HCT116 (cell line): ENCODE results near the gene SPACA9. TPM values are rescaled to one million over a fixed set of nuclear protein-coding genes. Genes with fewer than 3 reads are reported as not detected.

ENCODE experiments used
- ATAC-seq: fragments of 200-7000 bp; cut with Tn5 transposase; 2 replicates; pipeline ENCODE4 v1.9.1; 2020; ENCODE audit warnings: mild to moderate bottlenecking, moderate library complexity
- BruUV-seq: library from RNA; stranded (reverse); fragments of 400-500 nt; replicated peaks from 2 replicates; lab custom pipeline; 2021; lab: Mats Ljungman, UMichigan
- CTCF ChIA-PET: fragments of 300-600 bp; sonication (Branson Sonifier 250); formaldehyde crosslinking; loops from one replicate; lab custom pipeline; 2021; ENCODE audit warnings: antibody characterized with exemption; lab: Charles Lee
- POLR2A ChIA-PET: fragments of 300-600, 350-600 bp; sonication (Branson Sonifier 250); formaldehyde crosslinking; loops from one replicate; lab custom pipeline; 2021; ENCODE audit warnings: antibody characterized with exemption; lab: Charles Lee
- RAD21 ChIA-PET, 2 experiments: fragments of 300-600 bp; sonication (Branson Sonifier 250); formaldehyde crosslinking; loops; one replicate each; lab custom pipeline; 2023; ENCODE audit warnings: low total read pairs in 2 of 2; ENCODE audit not compliant: uncharacterized antibody in 2 of 2, unreplicated experiment in 2 of 2, low non-redundant PET in 1 of 2; lab: Charles Lee
- DNase-seq: peaks from one replicate; pipeline ENCODE4 v3.0.0-alpha.2; 2010; ENCODE audit warnings: low read depth, low spot score
- H2AFZ ChIP-seq: fragments of 200-600 bp; shearing (Covaris generic), sonication (generic); 2 replicates; pipeline ENCODE4 v1.6.1; 2017; ENCODE audit warnings: low read depth, mixed run types, mixed read lengths, antibody characterized with exemption, low read length; ENCODE audit not compliant: poor library complexity, severe bottlenecking
- H3K27ac ChIP-seq: 2 replicates; pipeline ENCODE4 v1.5.1; 2012; ENCODE audit warnings: low read depth, low read length
- H3K27me3 ChIP-seq: fragments of 200-600 bp; sonication (generic); 2 replicates; pipeline ENCODE4 v1.6.1; 2016; ENCODE audit warnings: mixed run types, low read length, mixed read lengths; ENCODE audit not compliant: insufficient read depth
- H3K36me3 ChIP-seq, 2 experiments: fragments of 200-500 bp in 1 of 2; fragments of 200-600 bp in 1 of 2; sonication (Bioruptor generic) in 1 of 2; sonication (generic) in 1 of 2; 2 replicates each; pipeline versions ENCODE4 v1.5.1 to v1.6.1; 2014 to 2016; ENCODE audit warnings: low read length in 2 of 2, inconsistent platforms in 1 of 2, mixed read lengths in 1 of 2, mixed run types in 1 of 2; ENCODE audit not compliant: insufficient read depth in 2 of 2, control insufficient read depth in 1 of 2
- H3K4me1 ChIP-seq, 2 experiments: fragments of 200-600 bp in 1 of 2; sonication (generic) in 1 of 2; 2 replicates each; pipeline versions ENCODE4 v1.5.1 to v1.6.1; 2012 to 2017; ENCODE audit warnings: low read length in 2 of 2, inconsistent platforms in 1 of 2, mild to moderate bottlenecking in 1 of 2, mixed read lengths in 1 of 2, mixed run types in 1 of 2, moderate library complexity in 1 of 2; ENCODE audit not compliant: insufficient read depth in 2 of 2, control insufficient read depth in 1 of 2
- H3K4me2 ChIP-seq: fragments of 200-600 bp; sonication (generic); 2 replicates; pipeline ENCODE4 v1.6.1; 2017; ENCODE audit warnings: mixed run types, low read length, mixed read lengths
- H3K4me3 ChIP-seq, 2 experiments: fragments of 200-600 bp in 1 of 2; sonication (generic) in 1 of 2; replicated peaks in 1 of 2; 2 replicates each; pipeline ENCODE4 v1.5.1; 2011 to 2016; ENCODE audit warnings: low read length in 2 of 2, control low read depth in 1 of 2, low read depth in 1 of 2, mild to moderate bottlenecking in 1 of 2, mixed read lengths in 1 of 2, mixed run types in 1 of 2
- H3K79me2 ChIP-seq: fragments of 200-600 bp; sonication (generic); 2 replicates; pipeline ENCODE4 v1.6.1; 2017; ENCODE audit warnings: mild to moderate bottlenecking, mixed run types, low read length, moderate library complexity, mixed read lengths; ENCODE audit not compliant: insufficient read depth
- H3K9ac ChIP-seq: fragments of 200-600 bp; sonication (generic); 2 replicates; pipeline ENCODE4 v1.6.1; 2016; ENCODE audit warnings: low read length, mixed read lengths
- H3K9me2 ChIP-seq: fragments of 200-600 bp; sonication (generic), shearing (Covaris generic); 2 replicates; pipeline ENCODE4 v1.6.1; 2017; ENCODE audit warnings: mixed run types, mild to moderate bottlenecking, moderate library complexity; ENCODE audit not compliant: insufficient read depth
- H3K9me3 ChIP-seq, 2 experiments: fragments of 200-500 bp in 1 of 2; fragments of 200-600 bp in 1 of 2; sonication (Bioruptor generic) in 1 of 2; sonication (generic) in 1 of 2; 2 replicates each; pipeline ENCODE4 v1.6.1; 2014 to 2017; ENCODE audit warnings: low read length in 2 of 2, mixed read lengths in 2 of 2, inconsistent platforms in 1 of 2, low read depth in 1 of 2, mild to moderate bottlenecking in 1 of 2, mixed run types in 1 of 2, moderate library complexity in 1 of 2; ENCODE audit not compliant: control insufficient read depth in 1 of 2, insufficient read depth in 1 of 2
- H4K20me1 ChIP-seq: fragments of 200-600 bp; sonication (generic), shearing (Covaris generic); 2 replicates; pipeline ENCODE4 v1.6.1; 2017; ENCODE audit warnings: mixed run types, mild to moderate bottlenecking, moderate library complexity; ENCODE audit not compliant: insufficient read depth
- ATF3 ChIP-seq: IDR thresholded peaks from 2 replicates; pipeline ENCODE4 v1.6.1; 2012
- CTCF ChIP-seq, 3 experiments: fragments of 200-600 bp in 1 of 3; sonication (generic) in 1 of 3; IDR thresholded peaks in 2 of 3; conservative IDR thresholded peaks in 1 of 3; 2 replicates each; pipeline ENCODE4 v1.5.1; 2012 to 2017; ENCODE audit warnings: low read depth in 2 of 3, low read length in 2 of 3, antibody characterized with exemption in 1 of 3, borderline replicate concordance in 1 of 3, control low read depth in 1 of 3, mild to moderate bottlenecking in 1 of 3, mixed read lengths in 1 of 3, mixed run types in 1 of 3, moderate library complexity in 1 of 3; ENCODE audit not compliant: insufficient read depth in 1 of 3
- EZH2phosphoT487 ChIP-seq: fragments of 200-600 bp; IDR thresholded peaks from 2 replicates; pipeline ENCODE4 v1.6.1; 2018; ENCODE audit warnings: antibody characterized with exemption, borderline replicate concordance
- FOSL1 ChIP-seq: IDR thresholded peaks from 2 replicates; pipeline ENCODE4 v1.6.1; 2012; ENCODE audit warnings: low read depth
- YY1 ChIP-seq: IDR thresholded peaks from 2 replicates; pipeline ENCODE4 v1.6.1; 2011; ENCODE audit warnings: low read length, low read depth, moderate library complexity, mild to moderate bottlenecking; ENCODE audit not compliant: insufficient replicate concordance; ENCODE audit errors: extremely low read depth
- intact Hi-C: fragments of 100-400 bp; cut with micrococcal nuclease; formaldehyde crosslinking; loops from 2 replicates; pipeline ENCODE4 v1.10.0; 2022
- total RNA-seq: library from RNA; stranded (reverse); gene quantifications from one replicate; pipeline ENCODE4 v1.2.1, GENCODE V29; 2021; ENCODE audit not compliant: unreplicated experiment

Gene SPACA9
- total RNA-seq, 1 experiment from 2014 or later, result 8.0 TPM

DNA sequence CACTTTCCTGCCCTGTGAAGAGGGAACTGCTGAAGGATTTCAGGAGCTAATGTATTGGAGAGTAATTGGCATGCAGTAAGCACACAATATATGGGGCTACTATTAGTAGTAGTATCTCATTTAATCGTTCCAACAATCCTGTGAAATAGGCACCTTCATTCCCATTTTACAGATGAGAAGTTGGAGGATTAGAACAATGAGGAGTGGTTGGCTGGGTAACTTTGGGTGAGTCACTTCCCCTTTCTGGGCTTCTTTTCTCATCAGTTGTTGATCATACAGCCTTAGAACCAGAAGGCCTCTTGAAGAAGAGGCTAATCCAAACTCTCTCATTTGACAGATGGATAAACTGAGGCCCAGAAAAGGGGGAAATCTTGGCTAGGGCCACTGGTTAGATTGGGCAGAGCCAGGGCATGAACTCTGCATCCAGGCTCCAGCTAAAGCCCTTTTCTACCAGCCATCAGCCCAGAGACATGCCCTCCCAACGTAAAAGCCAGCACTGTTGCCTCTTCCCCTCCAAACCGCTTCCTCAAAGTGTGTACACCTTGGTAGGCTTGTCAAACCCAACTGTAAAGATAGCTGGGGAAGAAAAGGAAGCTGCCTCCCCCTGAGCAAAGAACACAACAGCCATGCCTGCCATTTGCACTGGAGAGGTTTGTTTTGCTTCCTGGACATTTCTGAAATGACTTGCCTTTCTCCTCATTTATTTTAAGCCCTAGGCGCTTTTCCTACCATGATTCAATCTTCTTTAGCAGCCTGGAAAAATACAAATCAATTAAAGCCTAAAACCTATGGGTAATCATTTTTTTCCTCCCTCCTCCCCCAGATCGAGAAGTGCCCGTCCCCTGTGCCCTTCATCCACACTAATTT, 992 bp downstream of the SPACA9 start:
- ATAC-seq (no peak), DNase-seq (no peak)
- Histone ChIP-seq H3K79me2 (no peaks in the 10 kb centered on the region), H3K9me2 (no peaks in the 10 kb centered on the region), H3K4me3 (0 out of 4 replicates have a peak overlapping the region, but pooled peaks of 1 of the 2 experiments have one; percentile 99), H2AFZ (no peak overlapping the region), H3K9ac (no peak overlapping the region), H3K27ac (no peak overlapping the region), H3K27me3 (no peaks in the 10 kb centered on the region), H3K9me3 (no peaks in the 10 kb centered on the region), H4K20me1 (no peaks in the 10 kb centered on the region), H3K4me2 (peak overlapping the region; percentile 99), H3K36me3 (no peaks in the 10 kb centered on the region), H3K4me1 (peaks cover 7 to 28% of the 10 kb centered on the region in 2 experiments; a peak in 2 of 4 replicates)
- intact Hi-C loops, result no loop called here
- BruUV-seq, result no TSS peak
- ChIA-PET RAD21 (no interaction called here), POLR2A (interaction anchor here (0.5 kb wide), 1 partner anchor 60 kb away, joined by 3 read pairs; no protein-coding TSS in a partner anchor), CTCF (interaction anchor here (0.7 to 1.4 kb wide), 2 partner anchors 23 to 68 kb away, joined by 4 to 6 read pairs; no protein-coding TSS in a partner anchor)
- TF ChIP-seq YY1 (no peak), ATF3 (no peak), EZH2phosphoT487 (no peak), FOSL1 (no peak), CTCF (IDR thresholded peaks at IDR 0.05 in 2 of 3, conservative IDR thresholded peaks at IDR 0.05 in 1 of 3; ENCODE audit: borderline replicate concordance in 1 of 3, insufficient read depth in 1 of 3, low read depth in 2 of 3, low read length in 2 of 3) (no peak)
